ENCODE data around the gene PAPPA2.
"Not testable (repeated sequence)": the region's sequence is repeated elsewhere in the genome, so short reads cannot be mapped to it uniquely, and the experiment has no call there.

Gene PAPPA2

DNA sequence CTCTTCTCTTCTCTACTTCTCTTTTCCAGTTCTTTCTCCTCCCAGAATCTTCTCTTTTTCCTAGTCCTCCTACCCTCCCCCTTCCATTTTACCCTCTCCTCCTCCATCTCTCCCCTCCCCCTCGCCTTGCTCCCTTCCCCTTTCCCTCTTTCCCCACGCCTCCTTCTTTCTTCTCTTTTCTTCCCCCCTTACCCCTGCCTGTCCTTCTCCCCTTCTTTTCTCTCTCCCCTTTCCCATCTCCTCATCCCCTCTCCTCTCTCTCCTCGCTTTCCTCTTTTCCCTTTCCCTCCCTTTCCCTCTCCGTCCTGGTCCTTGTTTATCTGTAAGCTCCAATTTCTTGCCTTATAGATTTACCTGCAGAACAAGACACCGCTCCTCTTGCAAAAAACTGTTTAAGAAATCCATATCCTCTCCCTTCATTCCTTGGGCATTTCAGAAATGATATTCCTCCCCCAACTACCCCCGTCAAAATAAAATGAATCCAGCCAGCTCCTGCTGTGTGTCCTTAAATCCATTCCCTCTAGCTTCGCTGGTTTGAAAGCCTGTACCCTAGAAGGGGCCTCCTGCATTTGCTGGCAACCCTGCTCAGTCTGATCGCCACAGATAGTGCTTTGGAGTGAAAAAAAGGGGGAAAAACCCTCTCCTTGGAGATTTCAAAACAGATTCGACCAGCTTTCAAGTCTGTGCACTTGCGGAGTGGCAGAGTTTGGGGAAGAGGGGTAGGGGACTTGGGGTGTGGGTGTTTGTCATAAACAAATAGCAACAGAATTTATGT is 89.4 kb downstream of the PAPPA2 start:
- no peak for DNase-seq

- DNase-seq, result no peak
Measured at GRCh38 chr1:176552999-176553398, 90.0 kb downstream of the PAPPA2 start.

GRCh38 chr1:176556288-176556687 is 93.3 kb downstream of the PAPPA2 start:
- no peak for DNase-seq

DNA sequence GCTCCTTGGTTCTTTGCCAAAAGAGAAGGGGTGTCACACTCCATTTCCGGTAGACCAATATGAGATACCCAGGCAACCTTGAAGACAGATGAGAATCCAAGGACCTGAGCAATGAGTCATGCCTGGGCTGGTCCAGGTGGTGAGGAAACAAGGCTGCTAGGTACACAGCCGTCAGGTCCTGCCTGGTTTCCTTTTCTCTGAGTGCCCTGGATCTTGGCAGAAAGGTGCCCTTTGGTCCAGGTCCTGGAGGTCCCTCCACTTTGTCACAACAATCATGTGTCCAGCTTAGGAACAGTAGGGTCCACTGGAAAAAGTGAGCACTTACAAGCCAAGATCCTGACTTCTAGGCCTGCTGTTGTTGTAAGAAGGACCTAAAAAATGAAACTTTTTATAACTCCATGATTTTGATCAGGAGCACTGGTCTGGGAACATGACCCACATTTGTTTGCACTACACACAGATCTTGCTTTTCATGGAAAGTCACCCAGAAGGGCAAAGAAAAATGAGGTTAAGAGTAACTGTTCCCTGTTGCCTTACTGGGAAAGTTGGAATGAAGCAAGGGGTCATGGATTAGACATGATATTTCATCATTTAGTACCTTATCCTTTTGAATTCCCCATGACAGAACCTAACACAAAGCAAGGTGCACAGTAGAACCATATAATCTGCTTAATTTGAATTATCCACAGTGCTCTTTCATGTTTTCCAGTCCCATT is 94.7 kb downstream of the PAPPA2 start:
- DNase-seq, result no peak

GRCh38 chr1:176558561-176558960 is 95.6 kb downstream of the PAPPA2 start:
- no peak for DNase-seq

GRCh38 chr1:176559474-176559873 is 96.5 kb downstream of the PAPPA2 start:
- DNase-seq, result no peak

- DNase-seq, result peak; percentile 74
Measured at GRCh38 chr1:176559878-176560277, 96.9 kb downstream of the PAPPA2 start.

DNA sequence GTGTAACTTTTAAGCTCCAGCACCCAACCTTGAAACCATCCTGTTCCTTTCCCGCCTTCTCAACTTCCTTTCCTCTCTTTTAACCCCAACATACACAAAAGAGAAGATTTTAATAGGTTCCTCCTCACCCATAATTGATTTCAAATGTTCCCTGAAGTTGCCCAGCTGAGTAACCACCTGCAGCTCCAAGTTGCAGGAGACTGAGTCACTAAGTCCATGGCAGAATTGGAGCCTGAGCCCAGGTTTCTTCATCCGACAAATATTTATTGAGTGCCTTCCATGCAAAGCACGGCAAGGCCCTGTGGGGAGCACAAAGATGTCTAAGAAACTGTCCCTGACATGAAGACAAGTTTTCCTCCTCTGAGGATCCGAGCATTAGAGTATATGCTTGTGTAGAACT is 97.7 kb downstream of the PAPPA2 start:
- DNase-seq, result no peak

DNA sequence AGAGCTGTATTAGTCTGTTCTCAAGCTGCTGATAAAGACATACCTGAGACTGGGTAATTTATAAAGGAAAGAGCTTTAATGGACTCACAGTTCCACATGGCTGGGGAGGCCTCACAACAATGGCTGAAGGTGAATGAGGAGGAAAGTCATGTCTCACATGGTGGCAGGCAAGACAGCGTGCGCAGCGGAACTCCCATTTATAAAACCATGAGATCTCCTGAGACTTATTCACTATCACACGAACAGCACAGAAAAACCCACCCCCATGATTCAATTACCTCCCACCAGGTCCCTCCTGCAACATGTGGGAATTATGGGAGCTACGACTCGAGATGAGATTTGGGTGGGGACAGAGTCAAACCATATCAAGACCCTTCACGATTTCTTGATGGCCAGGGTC is 98.8 kb downstream of the PAPPA2 start:
- not testable (repeated sequence) for DNase-seq

- no peak for DNase-seq
Measured at GRCh38 chr1:176566004-176566975, 103.3 kb downstream of the PAPPA2 start.

DNA sequence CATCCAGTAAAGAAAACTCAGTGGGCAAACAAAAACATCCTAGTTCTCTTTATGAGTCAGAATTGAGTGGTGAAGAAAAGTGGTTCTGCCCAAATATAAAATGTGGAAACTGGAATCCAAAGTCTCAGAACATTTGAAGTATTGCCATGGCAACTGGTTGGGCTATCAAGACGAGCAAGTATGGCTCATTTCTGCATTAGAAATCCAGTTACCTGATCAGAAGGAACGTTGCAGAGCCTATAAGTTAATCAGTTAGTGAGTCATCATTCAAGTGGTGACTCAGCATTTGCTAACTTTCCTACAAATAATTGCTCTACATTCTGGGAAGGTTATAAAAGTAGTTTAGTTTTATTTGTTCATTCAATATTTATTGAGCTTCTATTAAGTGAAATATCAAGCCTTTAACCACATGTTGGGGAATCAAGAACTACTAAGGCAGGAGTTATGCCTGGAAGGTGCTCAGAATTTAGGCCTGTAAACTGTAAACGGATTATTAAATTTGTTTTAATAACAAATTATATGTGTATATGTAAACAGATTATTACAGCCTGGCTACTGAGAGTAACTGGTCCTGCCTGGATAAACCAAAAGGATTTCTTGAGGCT is 104.3 kb downstream of the PAPPA2 start:
- no peak for DNase-seq

DNA sequence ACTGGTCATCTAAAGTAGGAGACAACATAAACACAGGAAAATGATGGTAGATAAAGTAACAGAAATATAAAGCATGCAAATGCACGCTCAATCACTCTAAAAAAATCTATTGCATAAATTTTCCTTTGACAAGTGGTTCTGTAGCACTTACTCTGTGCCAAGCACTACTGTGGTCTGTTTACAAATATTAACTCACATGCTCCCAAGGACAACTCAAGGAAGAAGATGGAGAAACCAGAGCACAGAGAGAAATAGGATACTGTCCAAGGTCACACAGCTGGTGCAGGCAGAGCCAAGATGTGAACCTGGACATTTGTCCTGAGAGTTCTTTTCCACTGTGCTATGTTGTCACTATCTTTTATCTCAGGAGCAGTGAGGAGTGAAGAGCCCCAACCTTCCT is 105.2 kb downstream of the PAPPA2 start:
- DNase-seq, result no peak

GRCh38 chr1:176574756-176575155 is 111.8 kb downstream of the PAPPA2 start:
- no peak for DNase-seq

DNA sequence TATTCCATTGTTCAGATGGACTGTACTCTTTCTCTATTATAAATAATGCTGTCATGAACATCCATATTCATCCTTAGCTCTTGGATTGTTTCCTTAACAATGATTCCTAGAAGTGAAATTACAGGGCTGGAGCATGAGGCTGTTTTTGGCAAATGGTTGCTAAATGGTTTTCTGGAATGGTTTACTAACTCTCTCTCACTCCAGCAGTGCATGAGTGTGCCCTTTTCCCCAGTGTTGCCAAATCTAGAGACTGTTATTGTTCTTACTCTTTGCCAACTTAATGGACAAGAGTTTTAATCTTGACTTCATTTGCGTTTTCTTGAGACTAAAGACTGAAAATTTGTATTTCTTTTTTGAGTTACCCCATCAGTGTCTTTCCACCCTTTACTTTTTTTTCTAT is 113.0 kb downstream of the PAPPA2 start:
- DNase-seq, result no peak

GRCh38 chr1:176576670-176577069 is 113.7 kb downstream of the PAPPA2 start:
- no peak for DNase-seq

DNA sequence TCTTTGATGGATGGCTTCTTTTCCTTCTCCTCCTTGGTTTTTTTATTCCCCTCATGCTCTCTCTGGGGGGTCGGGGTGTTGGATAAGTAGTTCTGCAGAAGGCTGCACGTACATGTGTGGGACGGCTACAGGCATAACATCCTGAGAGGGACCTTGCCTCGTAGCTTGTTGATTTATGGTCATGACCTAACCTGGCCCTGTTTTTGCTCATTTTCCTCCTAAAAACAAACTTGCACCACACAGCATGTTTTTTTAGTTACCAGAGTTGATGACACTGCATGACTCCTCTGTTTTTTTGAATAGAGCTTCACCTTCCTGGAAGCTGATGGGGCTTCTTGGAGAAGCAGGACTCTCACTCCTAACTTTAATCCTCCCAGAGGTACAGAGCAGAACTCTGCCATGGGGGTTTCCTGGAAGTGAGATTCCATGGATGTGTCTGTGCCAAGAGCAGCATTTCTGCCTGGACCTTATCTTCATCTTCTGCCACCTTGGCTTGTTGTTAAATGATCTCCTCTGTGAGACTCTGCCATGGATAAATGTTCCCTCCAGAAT is 114.7 kb downstream of the PAPPA2 start:
- DNase-seq, result no peak

DNA sequence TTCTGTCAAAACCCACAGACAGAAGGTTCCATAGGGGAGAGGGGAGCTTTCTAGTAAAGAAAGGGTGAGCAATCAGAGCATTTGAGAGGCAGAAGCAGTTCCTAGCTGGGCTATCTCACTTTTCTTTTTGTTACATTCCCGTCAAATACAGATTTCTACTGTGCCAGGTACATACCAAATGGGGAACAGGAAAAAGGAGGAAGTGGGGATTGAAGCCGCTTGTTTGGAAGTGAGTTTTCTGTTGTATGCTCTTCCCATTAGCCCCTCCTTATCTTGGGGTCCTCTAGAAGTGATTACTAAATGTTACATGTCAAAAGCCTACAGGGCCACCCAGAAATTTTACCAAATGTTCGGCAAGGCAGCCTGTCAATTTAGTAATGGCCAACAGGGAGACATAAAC is 116.1 kb downstream of the PAPPA2 start:
- DNase-seq, result no peak

GRCh38 chr1:176595217-176595616 is 132.2 kb downstream of the PAPPA2 start:
- DNase-seq, result no peak

DNA sequence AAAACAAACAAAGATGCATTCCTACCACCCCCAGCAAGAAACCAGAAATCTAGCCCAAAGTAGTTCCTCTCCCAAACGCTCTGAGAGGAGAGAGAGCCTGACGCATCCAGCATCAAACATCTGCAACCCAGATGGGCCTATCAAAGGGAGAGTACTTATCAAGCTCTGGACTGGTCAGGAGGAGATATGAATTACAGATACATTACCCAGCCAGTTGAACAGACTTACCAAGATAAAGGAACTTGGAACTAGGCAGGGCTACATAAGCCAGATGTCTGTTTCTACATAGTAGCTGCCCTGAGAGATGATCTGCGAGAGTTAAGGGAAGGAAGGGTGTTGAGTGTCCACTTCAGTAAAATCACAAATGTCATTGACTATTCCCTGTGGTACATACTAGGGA is 138.4 kb downstream of the PAPPA2 start:
- DNase-seq, result no peak

GRCh38 chr1:176602388-176603004 is 139.5 kb downstream of the PAPPA2 start:
- DNase-seq, result no peak

- no peak for DNase-seq
Measured at GRCh38 chr1:176603696-176604095, 140.7 kb downstream of the PAPPA2 start.

DNA sequence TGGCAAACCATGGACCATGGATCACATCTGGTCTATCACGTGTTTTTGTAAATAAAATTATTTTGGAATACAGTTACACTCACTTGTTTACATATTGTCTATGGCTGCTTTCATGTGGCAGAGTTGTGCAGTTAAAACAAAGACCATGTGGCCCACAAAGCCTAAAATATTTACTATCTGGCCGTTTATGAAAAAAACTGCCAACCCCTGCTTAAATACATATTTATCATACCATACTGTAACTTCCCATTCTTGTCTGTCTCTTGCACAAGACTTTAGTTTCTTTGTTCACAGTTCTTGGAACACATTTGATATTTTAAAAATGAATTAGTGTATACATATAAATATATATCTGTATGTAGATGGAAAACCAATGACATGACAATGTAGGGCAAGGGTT is 141.5 kb downstream of the PAPPA2 start:
- no peak for DNase-seq
